UCSD-AML1 (cell line): ENCODE results near the gene UNC45B.
A peak's percentile ranks its signal among the peaks of the same experiment; 100 is the strongest.
"Not testable (repeated sequence)": the region's sequence is repeated elsewhere in the genome, so short reads cannot be mapped to it uniquely, and the experiment has no call there.

Source experiments
- DNase-seq: peaks from one replicate; lab custom pipeline; 2025; ENCODE audit not compliant: unreplicated experiment; lab: John Stamatoyannopoulos, UW

UNC45B gene

DNA sequence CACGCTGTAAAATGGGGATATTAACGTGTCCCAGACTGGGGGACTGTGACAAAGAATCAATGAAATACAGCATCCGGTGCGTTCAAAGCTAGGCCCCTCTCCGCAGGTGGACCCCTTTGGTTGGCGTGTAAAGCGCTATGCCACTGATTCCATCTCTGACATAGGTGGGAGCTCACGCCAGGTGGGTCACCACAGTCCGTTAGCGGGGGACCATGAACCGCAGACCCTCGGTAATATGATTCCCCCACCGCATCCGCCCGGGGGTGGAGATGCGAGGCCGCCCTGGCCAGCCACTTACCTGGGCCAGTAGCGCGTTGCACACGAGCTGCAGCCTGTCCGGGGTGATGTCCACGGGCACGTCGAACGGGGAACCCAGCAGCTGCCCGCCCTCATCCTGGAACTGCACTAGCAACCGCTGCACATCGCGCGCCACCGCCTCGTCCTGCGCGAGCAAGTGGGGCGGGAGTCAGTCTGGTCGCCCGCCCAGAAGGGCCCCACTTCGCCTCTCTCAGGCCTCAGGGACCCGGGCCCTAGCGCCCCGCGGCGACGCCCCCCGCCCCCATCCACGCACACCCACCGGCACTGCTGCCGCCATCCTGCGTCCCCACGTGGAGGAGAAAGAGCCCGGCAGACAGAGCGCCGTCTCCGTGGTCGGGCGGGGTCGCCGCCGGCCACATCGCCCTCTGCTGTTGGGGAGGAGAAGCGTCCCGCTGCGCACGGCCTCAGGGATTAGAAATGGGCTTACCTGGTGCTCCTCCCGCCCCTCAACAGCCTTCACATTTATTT is 5.7 kb upstream of the UNC45B start, which contains the start of gene NLE1:
NLE1 (minus strand) TSS at position 623 of the 786 bp plus-strand sequence; CDS start at position 595, 28 bp downstream.
- peak; percentile 81 for DNase-seq

DNA sequence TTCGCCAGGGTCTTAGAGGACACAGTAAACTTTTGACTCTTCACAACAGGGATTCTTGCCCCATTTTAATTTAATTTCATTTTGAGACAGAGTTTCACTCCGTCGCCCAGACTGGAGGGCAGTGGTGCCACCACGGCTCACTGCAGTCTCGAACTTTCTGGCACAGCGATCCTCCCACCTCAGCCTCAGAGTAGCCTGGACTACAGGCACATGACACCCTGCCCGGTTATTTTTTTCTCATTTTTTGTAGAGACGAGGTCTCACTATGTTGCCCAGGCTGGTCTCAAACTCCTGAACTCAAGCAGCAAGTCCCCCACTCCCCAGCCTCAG is 5.2 kb upstream of the UNC45B start:
- no peak for DNase-seq

DNA sequence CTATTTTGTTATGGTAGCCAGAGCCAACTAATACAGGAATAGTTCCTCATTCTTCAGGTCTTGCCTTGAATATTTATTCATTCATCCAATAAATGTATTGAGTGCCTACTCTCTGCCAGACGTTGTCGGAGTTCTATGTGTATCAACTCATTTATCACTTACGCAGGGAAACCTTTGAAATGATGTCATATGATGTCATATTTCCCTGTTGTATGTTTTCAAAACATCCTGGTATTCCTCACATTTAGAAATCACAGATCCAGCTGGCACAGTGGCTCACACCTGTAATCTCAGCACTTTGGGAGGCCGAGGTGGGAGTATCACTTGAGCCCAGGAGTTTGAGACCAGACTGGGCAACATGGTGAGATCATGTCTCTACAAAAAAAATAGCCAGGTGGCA is 2.8 kb upstream of the UNC45B start:
- no peak for DNase-seq

DNA sequence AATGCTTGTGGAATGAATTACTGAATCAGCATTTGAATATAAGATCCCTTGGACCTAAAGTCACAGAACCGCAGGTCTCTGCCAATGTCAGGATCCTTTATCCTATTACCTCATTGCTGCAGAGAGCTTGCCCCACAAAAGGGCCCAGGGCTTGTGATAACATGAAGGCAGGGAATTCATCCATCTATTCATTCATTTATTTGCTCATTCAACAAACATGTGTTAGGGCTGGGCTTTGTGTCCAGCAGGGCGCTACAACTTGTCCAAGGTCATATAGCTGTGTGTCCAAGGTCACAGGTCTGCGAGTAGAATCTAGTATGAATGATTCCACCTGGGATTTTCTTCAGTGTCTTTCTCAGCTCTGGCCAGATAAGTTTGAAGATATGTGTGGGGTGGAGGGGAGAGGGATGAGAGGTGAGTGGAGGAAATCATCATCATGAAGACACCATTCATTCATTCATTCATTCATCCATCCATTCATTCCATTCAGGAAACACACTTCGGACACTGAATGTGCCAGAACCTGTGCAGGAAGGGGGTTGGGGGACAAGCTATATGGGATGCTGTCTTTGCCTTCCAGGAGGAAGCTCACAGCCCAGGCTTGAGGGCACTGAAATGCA is 1.3 kb upstream of the UNC45B start:
- DNase-seq, result no peak

DNA sequence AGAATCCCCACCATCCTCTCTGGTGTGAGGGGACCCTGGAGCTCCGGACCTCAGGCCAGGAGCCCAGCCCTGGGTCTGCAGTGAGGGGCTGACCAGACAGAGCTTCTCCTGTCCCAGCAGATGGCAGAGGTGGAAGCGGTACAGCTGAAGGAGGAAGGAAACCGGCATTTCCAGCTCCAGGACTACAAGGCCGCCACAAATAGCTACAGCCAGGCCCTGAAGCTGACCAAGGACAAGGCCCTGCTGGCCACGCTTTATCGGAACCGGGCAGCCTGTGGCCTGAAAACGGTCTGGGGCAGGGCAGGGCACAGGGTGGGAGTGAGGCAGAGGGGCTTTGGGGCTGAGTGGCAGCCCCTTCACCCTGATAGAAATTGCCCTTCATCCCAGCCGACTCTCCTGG is 527 bp downstream of the UNC45B start:
- peak; percentile 28 for DNase-seq

DNA sequence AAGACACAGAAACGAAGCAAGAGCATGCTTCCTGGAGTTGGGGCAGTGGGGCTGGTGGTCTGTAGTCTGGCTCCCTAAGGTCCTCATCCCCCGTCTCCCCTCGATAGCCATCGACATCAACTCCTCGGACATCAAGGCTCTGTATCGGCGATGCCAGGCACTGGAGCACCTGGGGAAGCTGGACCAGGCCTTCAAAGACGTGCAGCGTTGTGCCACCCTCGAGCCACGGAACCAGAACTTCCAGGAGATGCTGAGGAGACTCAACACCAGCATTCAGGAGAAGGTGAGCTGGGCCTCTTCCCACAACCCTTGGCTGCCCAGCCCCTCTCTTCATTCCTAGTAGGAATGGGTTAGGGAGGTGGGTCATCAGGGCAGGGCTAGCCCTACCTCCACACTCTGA is 2.3 kb downstream of the UNC45B start:
- no peak for DNase-seq

DNA sequence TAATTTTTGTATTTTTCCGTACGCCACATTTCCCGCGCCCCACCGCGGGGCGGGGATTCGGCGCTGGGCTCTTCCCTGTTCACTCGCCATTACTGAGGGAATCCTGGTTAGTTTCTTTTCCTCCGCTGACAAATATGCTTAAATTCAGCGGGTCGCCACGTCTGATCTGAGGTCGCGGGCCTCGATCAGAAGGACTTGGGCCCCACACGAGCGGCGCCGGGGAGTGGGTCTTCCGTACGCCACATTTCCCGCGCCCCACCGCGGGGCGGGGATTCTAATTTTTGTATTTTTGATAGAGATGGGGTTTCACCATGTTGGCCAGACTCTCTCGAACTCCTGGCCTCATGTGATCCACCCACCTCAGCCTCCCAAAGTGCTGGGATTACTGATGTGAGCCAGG is 3.5 kb downstream of the UNC45B start:
- not testable (repeated sequence) for DNase-seq

DNA sequence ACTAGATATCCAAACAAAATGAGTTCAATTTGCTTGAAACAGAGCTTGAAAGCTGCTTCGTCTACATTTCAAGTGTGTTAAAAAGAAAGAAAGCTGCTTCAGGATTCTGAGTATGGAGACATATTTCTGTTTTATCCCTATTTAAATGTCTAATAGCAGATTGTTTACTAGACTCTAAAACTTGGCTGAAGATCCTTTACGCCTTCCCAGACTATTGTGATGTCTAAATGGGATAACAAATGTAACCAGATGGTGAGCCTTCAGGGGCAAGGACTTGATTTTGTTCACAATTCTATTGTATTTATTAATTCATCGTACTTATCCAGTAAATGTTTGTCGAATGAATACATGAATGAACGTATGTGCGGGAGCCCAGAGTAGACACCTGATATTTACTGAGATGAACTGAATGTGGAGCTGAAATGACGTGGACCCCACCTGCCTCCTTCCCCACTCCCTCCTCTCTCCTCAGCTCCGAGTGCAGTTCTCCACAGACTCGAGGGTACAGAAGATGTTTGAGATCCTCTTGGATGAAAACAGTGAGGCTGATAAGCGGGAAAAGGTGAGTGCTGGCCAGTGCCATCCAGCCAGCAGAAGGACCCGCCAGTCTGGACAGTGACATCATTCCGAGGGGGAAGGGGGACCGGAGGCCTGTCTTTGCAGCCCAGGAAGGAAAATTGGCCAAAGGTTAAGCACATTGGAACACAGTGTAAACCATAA is 5.0 kb downstream of the UNC45B start:
- DNase-seq, result no peak

DNA sequence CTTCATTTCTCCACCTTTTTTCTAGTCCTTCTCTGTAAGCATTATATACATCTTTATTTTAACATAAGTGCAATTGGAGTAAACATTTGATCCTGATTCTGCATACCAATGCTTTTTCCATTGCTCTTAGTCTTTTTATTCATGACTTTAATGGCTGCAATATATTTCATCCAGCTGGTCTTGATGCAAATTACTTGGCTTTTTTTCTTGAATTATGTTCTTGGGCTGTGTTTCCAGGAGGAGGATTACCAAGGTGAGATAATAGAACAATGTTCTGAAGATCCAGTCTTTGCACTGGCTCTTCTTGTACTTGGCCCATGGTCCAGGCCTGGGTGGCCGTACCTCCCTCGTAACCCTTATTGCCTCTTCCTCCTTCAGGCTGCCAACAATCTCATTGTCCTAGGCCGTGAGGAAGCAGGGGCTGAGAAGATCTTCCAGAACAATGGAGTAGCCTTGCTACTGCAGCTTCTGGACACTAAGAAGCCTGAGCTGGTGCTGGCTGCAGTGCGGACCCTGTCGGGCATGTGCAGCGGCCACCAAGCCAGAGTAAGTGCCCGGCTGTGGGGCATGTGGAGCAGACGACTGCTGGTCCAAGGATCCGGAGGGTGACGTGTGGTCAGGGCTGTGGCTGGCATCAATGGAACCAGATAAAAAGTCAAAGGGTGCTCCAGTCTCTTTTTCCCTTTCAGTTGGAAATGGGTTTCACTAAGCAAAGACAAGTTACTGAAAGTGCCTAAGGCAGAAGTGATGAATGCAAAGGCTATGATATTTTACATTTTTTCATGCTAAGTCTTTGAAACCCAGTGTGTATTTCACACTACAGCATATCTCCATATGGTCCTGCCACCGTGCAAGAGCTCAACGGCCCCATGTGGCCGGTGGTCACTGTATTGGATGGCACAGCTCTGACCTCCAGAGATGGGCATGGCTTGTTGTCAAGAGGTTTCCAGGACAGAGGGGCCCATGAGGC is 6.9 kb downstream of the UNC45B start:
- no peak for DNase-seq

DNA sequence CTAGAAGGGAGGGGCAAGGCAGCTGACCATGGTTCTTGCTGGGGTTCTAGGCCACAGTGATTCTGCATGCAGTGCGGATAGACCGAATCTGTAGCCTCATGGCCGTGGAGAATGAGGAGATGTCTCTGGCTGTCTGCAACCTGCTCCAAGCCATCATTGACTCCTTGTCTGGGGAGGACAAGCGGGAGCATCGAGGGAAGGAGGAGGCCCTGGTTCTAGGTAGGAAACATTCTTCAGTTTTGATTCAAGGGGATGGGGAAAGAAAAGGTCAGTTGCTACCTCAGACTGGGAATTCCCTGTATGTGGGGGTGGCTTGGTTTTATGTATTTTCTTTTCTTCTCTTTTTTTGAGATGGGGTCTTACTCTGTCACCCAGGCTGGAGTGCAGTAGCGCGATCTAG is 7.6 kb downstream of the UNC45B start:
- DNase-seq, result no peak

DNA sequence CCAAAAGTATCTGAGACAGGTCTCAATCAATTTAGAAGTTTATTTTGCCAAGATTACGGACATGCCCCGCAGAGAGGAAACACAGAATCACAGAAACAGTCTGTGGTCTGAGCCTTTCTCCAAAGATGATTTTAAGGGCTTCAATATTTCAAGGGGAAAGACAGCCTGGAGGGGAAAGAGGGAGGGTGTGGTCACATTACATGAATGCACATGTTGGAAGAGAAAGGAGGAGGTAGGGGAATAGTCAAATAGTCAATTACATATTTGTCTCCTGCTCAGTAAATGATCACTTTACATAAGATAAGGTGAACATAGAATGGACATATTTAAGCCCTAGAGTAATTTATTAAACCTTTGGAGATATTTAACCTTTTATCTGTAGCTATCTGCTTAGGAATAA is 12.3 kb downstream of the UNC45B start:
- no peak for DNase-seq

DNA sequence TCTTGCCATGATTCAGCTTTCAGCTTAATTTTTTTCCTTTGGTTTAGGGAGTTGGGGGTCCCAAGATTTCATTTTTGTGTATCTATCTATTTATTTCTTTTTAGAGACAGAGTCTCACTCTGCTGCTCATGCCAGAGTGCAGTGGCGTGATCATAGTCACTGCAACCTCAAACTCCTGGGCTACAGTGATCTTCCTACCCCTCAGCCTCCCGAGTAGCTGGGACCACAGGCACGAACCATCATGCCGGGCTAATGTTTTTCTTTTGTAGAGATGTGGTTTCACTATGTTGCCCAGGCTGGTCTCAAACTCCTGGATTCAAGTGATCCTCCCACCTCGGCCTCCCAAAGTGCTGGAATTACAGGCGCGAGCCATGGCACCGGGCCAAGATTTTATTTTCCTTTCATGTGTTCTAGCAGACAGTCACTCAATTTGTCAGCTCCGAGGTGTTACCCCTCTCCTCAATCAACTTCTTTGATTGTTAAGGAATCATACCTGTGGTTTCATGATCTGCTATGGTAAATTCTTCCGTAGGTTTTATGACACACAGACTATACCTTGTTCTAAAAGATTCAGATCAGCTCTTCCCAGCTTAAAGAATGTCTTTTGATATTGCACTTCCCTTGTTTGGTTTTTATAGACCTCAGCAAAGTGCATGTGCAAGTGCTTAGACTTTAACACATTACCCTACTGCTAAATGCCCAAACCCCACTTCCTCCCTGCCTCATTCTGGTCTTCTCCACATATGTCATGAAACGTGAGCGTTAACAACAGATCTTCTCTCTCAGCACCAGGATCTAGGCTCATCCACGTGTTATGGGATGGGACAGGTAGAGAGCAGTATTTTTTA is 13.0 kb downstream of the UNC45B start:
- no peak for DNase-seq

DNA sequence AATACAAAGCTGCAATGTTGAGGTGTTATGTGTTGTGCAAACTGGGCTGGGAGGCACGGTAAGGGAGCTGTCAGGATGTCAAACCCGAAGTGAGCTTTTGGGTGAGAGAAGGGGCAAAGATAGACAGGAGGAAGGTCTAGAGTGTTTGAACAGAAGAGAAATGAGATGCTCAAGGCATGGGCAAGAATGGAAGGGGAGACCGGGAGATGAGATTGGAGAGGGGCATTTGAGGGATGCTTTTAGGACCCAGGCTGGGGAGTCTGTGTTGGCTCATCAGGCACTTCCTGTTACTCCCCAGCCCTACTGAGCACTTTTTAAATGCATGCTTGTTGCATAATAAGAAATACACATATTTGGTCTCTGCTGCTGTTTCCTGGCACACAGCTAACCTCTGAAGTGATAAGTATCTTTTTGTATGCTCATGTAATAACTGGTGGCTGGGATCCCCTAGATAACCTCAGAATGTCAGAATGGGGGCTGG is 13.7 kb downstream of the UNC45B start:
- DNase-seq, result no peak

DNA sequence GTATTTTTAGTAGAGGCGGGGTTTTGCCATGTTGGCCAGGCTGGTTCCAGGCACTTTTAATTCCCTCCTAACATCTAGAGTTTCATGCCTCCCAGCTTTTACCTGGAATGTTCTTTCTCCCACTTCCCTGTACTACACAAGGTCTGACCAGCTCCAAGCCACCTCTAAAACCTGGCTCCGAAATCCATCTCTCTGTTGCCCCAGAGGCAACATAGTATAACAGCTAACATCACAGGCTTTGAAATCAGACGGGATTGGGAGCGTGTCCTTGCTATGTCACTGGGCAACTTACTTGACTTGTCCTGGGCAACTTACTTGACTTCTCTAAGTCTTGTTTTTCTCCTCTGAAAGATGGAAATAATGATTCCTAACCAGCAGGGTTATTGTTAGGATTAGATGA is 15.1 kb downstream of the UNC45B start:
- DNase-seq, result no peak

DNA sequence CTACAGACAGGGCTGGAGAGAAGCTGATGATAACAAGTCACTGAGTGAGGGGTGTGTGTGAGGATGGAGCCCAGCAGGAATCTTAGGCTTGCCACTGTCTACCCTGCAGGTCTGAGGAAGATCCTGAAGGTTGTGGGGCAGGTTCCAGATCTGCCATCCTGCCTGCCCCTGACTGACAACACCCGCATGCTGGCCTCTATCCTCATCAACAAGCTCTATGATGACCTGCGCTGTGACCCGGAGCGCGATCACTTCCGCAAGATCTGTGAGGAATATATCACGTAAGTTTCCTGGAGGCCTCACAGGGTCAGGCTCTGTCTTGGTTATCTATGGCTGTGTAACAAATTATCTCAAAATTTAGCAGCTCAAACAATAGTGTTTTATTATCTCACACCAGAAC is 16.3 kb downstream of the UNC45B start:
- DNase-seq, result no peak

DNA sequence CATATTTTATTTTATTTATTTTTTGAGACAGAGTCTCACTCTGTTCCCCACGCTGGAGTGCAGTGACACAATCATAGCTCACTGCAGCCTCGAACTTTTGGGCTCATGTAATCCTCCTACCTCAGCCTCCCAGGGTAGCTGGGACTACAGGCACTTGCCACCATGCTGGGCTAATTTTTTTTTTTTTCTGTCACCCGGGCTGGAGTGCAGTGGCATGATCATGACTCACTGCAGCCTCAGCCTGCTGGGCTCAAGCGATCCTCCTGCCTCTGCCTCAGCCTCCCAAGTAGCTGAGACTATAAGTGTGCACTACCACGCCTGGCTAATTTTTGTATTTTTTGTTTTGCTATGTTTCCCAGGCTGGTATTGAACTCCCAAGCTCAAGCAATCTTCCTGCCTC is 17.1 kb downstream of the UNC45B start:
- no peak for DNase-seq

DNA sequence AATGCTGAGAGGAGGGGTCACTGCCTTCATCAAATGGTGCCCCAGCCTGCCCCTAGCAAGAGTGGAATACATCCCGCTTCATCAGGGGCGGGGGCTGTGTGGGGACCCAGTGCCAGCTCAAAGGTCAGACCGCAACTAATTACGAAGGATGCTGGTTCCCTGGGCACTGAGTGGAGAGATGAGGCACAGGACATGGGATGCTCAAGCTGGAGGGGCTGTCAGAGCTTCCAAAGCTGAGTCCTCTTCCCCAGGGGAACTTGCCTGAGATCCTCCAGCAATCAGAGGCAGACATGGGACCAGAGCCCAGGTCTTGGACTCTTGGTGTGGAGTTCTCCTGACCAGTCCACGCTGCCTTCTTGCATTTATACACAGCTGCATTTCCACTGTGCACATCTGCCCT is 18.9 kb downstream of the UNC45B start:
- no peak for DNase-seq

DNA sequence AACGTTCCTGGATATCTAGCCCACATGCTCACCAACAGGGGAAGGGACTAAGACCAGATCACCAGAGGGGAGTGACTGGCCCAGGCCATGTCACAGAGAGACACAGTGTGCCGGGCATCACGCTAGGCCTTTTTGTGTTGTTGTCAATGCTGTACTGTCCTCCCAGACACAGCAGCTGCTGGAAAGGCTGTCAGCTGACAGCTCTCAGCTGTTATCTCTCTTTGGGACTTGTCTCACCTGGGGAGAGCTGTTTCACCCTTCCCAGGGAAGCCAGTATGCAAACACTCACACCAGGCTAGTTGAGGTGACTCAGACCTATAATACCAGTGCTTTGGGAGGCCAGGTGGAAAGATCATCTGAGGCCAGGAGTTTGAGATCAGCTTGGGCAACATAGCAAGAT is 19.4 kb downstream of the UNC45B start:
- no peak for DNase-seq

DNA sequence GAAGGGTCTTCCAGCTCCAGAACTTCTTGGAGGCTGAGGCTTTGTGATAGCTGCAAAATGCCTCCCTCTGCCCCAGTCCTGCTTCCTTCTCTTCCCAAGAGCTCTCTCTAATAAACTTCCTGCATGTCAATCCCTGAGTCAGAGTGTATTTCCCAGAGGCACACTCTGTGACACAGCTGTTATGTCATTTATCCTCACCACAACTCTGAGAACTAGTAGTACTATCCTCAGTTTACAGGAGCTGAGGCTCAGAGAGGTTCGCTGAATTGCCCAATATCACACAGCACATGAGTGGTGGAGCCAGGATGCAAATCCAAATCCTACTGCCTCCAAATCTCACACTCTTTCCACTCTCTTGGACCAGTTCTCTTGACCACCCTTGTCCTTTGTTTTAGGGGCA is 20.0 kb downstream of the UNC45B start:
- no peak for DNase-seq

DNA sequence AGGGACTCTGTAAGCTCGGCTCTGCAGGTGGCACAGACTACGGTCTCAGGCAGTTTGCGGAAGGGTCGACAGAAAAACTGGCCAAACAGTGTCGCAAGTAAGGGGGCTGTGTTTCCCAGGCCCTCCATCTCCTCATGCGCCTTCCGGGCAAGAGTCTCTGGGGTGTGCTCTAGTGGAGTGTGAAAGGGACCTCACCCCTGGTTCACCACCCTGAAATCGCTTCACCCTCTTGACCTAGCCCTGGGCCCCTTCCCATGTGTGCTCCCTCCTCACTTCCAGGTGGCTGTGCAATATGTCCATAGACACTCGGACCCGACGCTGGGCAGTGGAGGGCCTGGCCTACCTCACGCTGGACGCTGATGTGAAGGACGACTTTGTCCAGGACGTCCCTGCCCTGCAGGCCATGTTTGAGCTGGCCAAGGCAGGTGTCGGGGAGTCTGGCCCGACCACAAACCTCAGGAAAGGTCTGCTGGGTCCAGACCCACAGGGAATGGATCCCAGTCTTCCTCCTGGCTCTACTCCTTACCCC is 22.3 kb downstream of the UNC45B start:
- DNase-seq, result no peak
